Activated T-helper 1 cell treated with anti-CD3 and anti-CD28 coated beads, Interleukin-12 subunit alpha, Interleukin-12 subunit beta, Interleukin-2, Interleukin-4 antibody, amounts not matched to agents 30 ng/mL and 10 ng/mL and 1 ng/mL, durations not matched to agents 14 hours and 24 hours and 36 hours (primary cell): ENCODE results near the gene NFIC. TPM values are rescaled to one million over a fixed set of nuclear protein-coding genes. Genes with fewer than 3 reads are reported as not detected.
"Not testable (repeated sequence)": the region's sequence is repeated elsewhere in the genome, so short reads cannot be mapped to it uniquely, and the experiment has no call there.

Source experiments
- DNase-seq: peaks from one replicate; pipeline ENCODE4 v3.0.0; 2021; ENCODE audit warnings: low spot score
- H3K27ac Mint-ChIP-seq: one replicate; pipeline ENCODE4 v1.8.0; 2021; ENCODE audit warnings: mild to moderate bottlenecking, mixed read lengths
- H3K27me3 Mint-ChIP-seq: one replicate; pipeline ENCODE4 v1.8.0; 2022; ENCODE audit warnings: mild to moderate bottlenecking, moderate library complexity, mixed read lengths; ENCODE audit not compliant: insufficient read depth
- H3K36me3 Mint-ChIP-seq: one replicate; pipeline ENCODE4 v1.8.0; 2021; ENCODE audit warnings: low read depth, mixed read lengths
- H3K4me1 Mint-ChIP-seq: one replicate; pipeline ENCODE4 v1.8.0; 2021; ENCODE audit warnings: low read depth, mixed read lengths
- H3K4me3 Mint-ChIP-seq: one replicate; pipeline ENCODE4 v1.8.0; 2021; ENCODE audit warnings: mild to moderate bottlenecking, moderate library complexity, mixed read lengths
- H3K9me3 Mint-ChIP-seq: one replicate; pipeline ENCODE4 v1.8.0; 2021; ENCODE audit warnings: mixed read lengths
- intact Hi-C: fragments of 100-400 bp; cut with micrococcal nuclease; formaldehyde crosslinking; loops from one replicate; pipeline ENCODE4 v1.15.1; 2024
- total RNA-seq: library from RNA; stranded (reverse); gene quantifications from 2 replicates; pipeline ENCODE4 v1.2.3, GENCODE V29; 2022

Gene NFIC
- total RNA-seq, 1 donor from 2014 or later = 18.7 TPM

- H3K4me3 Mint-ChIP-seq, H3K27me3 Mint-ChIP-seq, H3K9me3 Mint-ChIP-seq, H3K36me3 Mint-ChIP-seq, DNase-seq, H3K27ac Mint-ChIP-seq, H3K4me1 Mint-ChIP-seq, intact Hi-C loops: not testable (repeated sequence)
These were observed 63.9 kb downstream of the NFIC start for GRCh38 chr19:3430366-3430680.

GRCh38 chr19:3431760-3432397 lies 65.5 kb downstream of the NFIC start:
- peaks cover 5% of the 10 kb centered on the region for H3K27me3 Mint-ChIP-seq
- H3K36me3 Mint-ChIP-seq = peaks cover 2% of the 10 kb centered on the region
- H3K9me3 Mint-ChIP-seq = no peaks in the 10 kb centered on the region
- no peak for DNase-seq
- H3K27ac Mint-ChIP-seq = no peak overlapping the region
- H3K4me3 Mint-ChIP-seq = no peak overlapping the region
- peaks cover 6% of the 10 kb centered on the region for H3K4me1 Mint-ChIP-seq
- intact Hi-C loops = no loop called here

- H3K27ac Mint-ChIP-seq = no peak overlapping the region
- H3K9me3 Mint-ChIP-seq = no peaks in the 10 kb centered on the region
- peaks cover 6% of the 10 kb centered on the region for H3K4me1 Mint-ChIP-seq
- no peaks in the 10 kb centered on the region for H3K36me3 Mint-ChIP-seq
- no peak for DNase-seq
- peaks cover 5% of the 10 kb centered on the region for H3K27me3 Mint-ChIP-seq
- intact Hi-C loops = no loop called here
- no peak overlapping the region for H3K4me3 Mint-ChIP-seq
These were observed 66.9 kb downstream of the NFIC start for GRCh38 chr19:3433313-3433712.

- H3K36me3 Mint-ChIP-seq = no peaks in the 10 kb centered on the region
- intact Hi-C loops = loop anchor here (2.0 kb wide), 3 partner anchors 67 to 329 kb away; partner anchors contain the start of genes DOHH and MRPL54
These were observed 67.6 kb downstream of the NFIC start for GRCh38 chr19:3433805-3434540.

GRCh38 chr19:3434630-3435553 lies 68.5 kb downstream of the NFIC start:
- intact Hi-C loops = loop anchor here (1.0 to 5.0 kb wide), 7 partner anchors 66 to 1008 kb away; partner anchors contain the start of genes DOHH, MRPL54, NCLN and TIMM13
- Mint-ChIP-seq H3K4me1 (peaks cover 6% of the 10 kb centered on the region), H3K27me3 (peaks cover 5% of the 10 kb centered on the region), H3K9me3 (no peaks in the 10 kb centered on the region), H3K36me3 (no peaks in the 10 kb centered on the region), H3K4me3 (peak overlapping the region; percentile 95), H3K27ac (peak overlapping the region; percentile 97)
- DNase-seq = peak; percentile 95

More at GRCh38 chr19:3433805-3434540, 67.6 kb downstream of the NFIC start:
- Mint-ChIP-seq H3K4me3 (peak overlapping the region; percentile 95), H3K4me1 (peaks cover 6% of the 10 kb centered on the region), H3K27ac (peak overlapping the region; percentile 97), H3K9me3 (no peaks in the 10 kb centered on the region), H3K27me3 (peaks cover 5% of the 10 kb centered on the region)
- DNase-seq = no peak

GRCh38 chr19:3440082-3440481 lies 73.7 kb downstream of the NFIC start:
- peaks cover 2% of the 10 kb centered on the region for H3K27me3 Mint-ChIP-seq
- H3K4me1 Mint-ChIP-seq = peaks cover 6% of the 10 kb centered on the region
- no peak overlapping the region for H3K27ac Mint-ChIP-seq
- no peak overlapping the region for H3K4me3 Mint-ChIP-seq
- intact Hi-C loops = loop anchor here (1.0 kb wide), 1 partner anchor 113 kb away; no protein-coding TSS in a partner anchor
- no peaks in the 10 kb centered on the region for H3K9me3 Mint-ChIP-seq
- H3K36me3 Mint-ChIP-seq = no peaks in the 10 kb centered on the region
- peak; percentile 32 for DNase-seq

GRCh38 chr19:3441089-3441985 lies 75.0 kb downstream of the NFIC start:
- no peaks in the 10 kb centered on the region for H3K4me1 Mint-ChIP-seq
- no peak overlapping the region for H3K27ac Mint-ChIP-seq
- H3K27me3 Mint-ChIP-seq = no peaks in the 10 kb centered on the region
- no peak for DNase-seq
- H3K36me3 Mint-ChIP-seq = no peaks in the 10 kb centered on the region
- intact Hi-C loops = no loop called here
- H3K4me3 Mint-ChIP-seq = no peak overlapping the region
- no peaks in the 10 kb centered on the region for H3K9me3 Mint-ChIP-seq

- no peaks in the 10 kb centered on the region for H3K4me1 Mint-ChIP-seq
- no peaks in the 10 kb centered on the region for H3K36me3 Mint-ChIP-seq
- H3K27me3 Mint-ChIP-seq = no peaks in the 10 kb centered on the region
- DNase-seq = no peak
- H3K4me3 Mint-ChIP-seq = no peak overlapping the region
- H3K9me3 Mint-ChIP-seq = no peaks in the 10 kb centered on the region
- intact Hi-C loops = no loop called here
- no peak overlapping the region for H3K27ac Mint-ChIP-seq
These were observed 75.6 kb downstream of the NFIC start for GRCh38 chr19:3441986-3442329.

- no peak overlapping the region for H3K27ac Mint-ChIP-seq
- intact Hi-C loops = no loop called here
- DNase-seq = no peak
- H3K9me3 Mint-ChIP-seq = no peaks in the 10 kb centered on the region
- no peaks in the 10 kb centered on the region for H3K36me3 Mint-ChIP-seq
- no peak overlapping the region for H3K4me3 Mint-ChIP-seq
- H3K4me1 Mint-ChIP-seq = no peaks in the 10 kb centered on the region
- no peaks in the 10 kb centered on the region for H3K27me3 Mint-ChIP-seq
These were observed 76.2 kb downstream of the NFIC start for GRCh38 chr19:3442487-3443071.

GRCh38 chr19:3443840-3444694 lies 77.7 kb downstream of the NFIC start:
- no peak for DNase-seq
- intact Hi-C loops = no loop called here
- no peaks in the 10 kb centered on the region for H3K36me3 Mint-ChIP-seq

GRCh38 chr19:3444695-3445234 lies 78.4 kb downstream of the NFIC start:
- H3K4me1 Mint-ChIP-seq = no peaks in the 10 kb centered on the region
- intact Hi-C loops = no loop called here
- no peaks in the 10 kb centered on the region for H3K9me3 Mint-ChIP-seq
- no peak for DNase-seq
- H3K36me3 Mint-ChIP-seq = no peaks in the 10 kb centered on the region
- H3K27me3 Mint-ChIP-seq = no peaks in the 10 kb centered on the region
- H3K4me3 Mint-ChIP-seq = no peak overlapping the region
- H3K27ac Mint-ChIP-seq = no peak overlapping the region

More at GRCh38 chr19:3443840-3444694, 77.7 kb downstream of the NFIC start:
- Mint-ChIP-seq H3K9me3 (no peaks in the 10 kb centered on the region), H3K4me1 (no peaks in the 10 kb centered on the region), H3K27ac (no peak overlapping the region), H3K4me3 (no peak overlapping the region), H3K27me3 (no peaks in the 10 kb centered on the region)
